PC-3 (cell line): Measurements from ENCODE around the gene TPM1. TPM values are rescaled to one million over a fixed set of nuclear protein-coding genes. Genes with fewer than 3 reads are reported as not detected.

ENCODE experiments used
- ATAC-seq: fragments of 200-7000 bp; cut with Tn5 transposase; 2 replicates; pipeline ENCODE4 v1.9.1; 2020; ENCODE audit warnings: mild to moderate bottlenecking, moderate library complexity
- BruUV-seq: library from RNA; stranded (reverse); fragments of 400-500 nt; replicated peaks from 2 replicates; lab custom pipeline; 2021; lab: Mats Ljungman, UMichigan
- CTCF ChIA-PET: fragments of 300-600 bp; sonication (Branson Sonifier 250); formaldehyde crosslinking; loops from one replicate; lab custom pipeline; 2022; ENCODE audit warnings: antibody characterized with exemption; lab: Charles Lee
- POLR2A ChIA-PET: fragments of 300-600 bp; sonication (Branson Sonifier 250); formaldehyde crosslinking; loops from one replicate; lab custom pipeline; 2022; ENCODE audit warnings: antibody characterized with exemption; ENCODE audit not compliant: unreplicated experiment; lab: Charles Lee
- DNase-seq: peaks from one replicate; pipeline ENCODE4 v3.0.0-alpha.2; 2015
- H2AFZ ChIP-seq: fragments of 300-600 bp; sonication (generic); 2 replicates; pipeline ENCODE4 v1.6.0; 2016; ENCODE audit warnings: antibody characterized with exemption, low read length
- H3F3A ChIP-seq: fragments of 300-600 bp; sonication (generic); one replicate; pipeline ENCODE4 v1.6.0; 2017; ENCODE audit warnings: antibody characterized with exemption, low read length, control low read depth, mild to moderate bottlenecking; ENCODE audit not compliant: unreplicated experiment
- H3K27ac ChIP-seq: fragments of 300-600 bp; sonication (generic); 2 replicates; pipeline ENCODE4 v1.5.1; 2016; ENCODE audit warnings: mild to moderate bottlenecking, low read length
- H3K27me3 ChIP-seq: fragments of 300-600 bp; sonication (generic); 2 replicates; pipeline ENCODE4 v1.6.1; 2016; ENCODE audit warnings: low read length, mixed read lengths
- H3K36me3 ChIP-seq: fragments of 300-600 bp; sonication (generic); 2 replicates; pipeline ENCODE4 v1.6.1; 2016; ENCODE audit warnings: low read depth, mixed run types, low read length, mixed read lengths
- H3K4me1 ChIP-seq: fragments of 300-600 bp; sonication (generic); 2 replicates; pipeline ENCODE4 v1.5.1; 2016; ENCODE audit warnings: low read length; ENCODE audit not compliant: insufficient read depth
- H3K4me2 ChIP-seq: fragments of 300-600 bp; sonication (generic); 2 replicates; pipeline ENCODE4 v1.6.0; 2016; ENCODE audit warnings: low read length
- H3K4me3 ChIP-seq: fragments of 300-600 bp; sonication (generic); 2 replicates; pipeline ENCODE4 v1.5.1; 2016; ENCODE audit warnings: mild to moderate bottlenecking, low read length, mixed read lengths
- H3K79me2 ChIP-seq: fragments of 300-600 bp; sonication (generic); 2 replicates; pipeline ENCODE4 v1.6.1; 2017; ENCODE audit warnings: low read length, mixed read lengths
- H3K9ac ChIP-seq: fragments of 300-600 bp; sonication (generic); 2 replicates; pipeline ENCODE4 v1.6.0; 2016; ENCODE audit warnings: mild to moderate bottlenecking, low read length
- H3K9me2 ChIP-seq: fragments of 300-600 bp; sonication (generic); replicated peaks from 2 replicates; pipeline ENCODE4 v1.6.1; 2016; ENCODE audit warnings: mixed run types, low read length, mixed read lengths
- H3K9me3 ChIP-seq: fragments of 300-600 bp; sonication (generic); 2 replicates; pipeline ENCODE4 v1.6.1; 2016; ENCODE audit warnings: low read length, mixed read lengths
- H4K20me1 ChIP-seq: fragments of 300-600 bp; sonication (generic); 2 replicates; pipeline ENCODE4 v1.6.1; 2016; ENCODE audit warnings: low read length, mixed read lengths
- CTCF ChIP-seq: fragments of 300-600 bp; sonication (generic); conservative IDR thresholded peaks from 2 replicates; pipeline ENCODE4 v1.5.1; 2017; ENCODE audit warnings: antibody characterized with exemption, low read depth, mild to moderate bottlenecking, low read length
- EZH2 ChIP-seq: fragments of 300-600 bp; sonication (generic); IDR thresholded peaks from one replicate; pipeline ENCODE4 v1.6.1; 2017; ENCODE audit warnings: antibody characterized with exemption, mild to moderate bottlenecking, low read length; ENCODE audit not compliant: unreplicated experiment
- EZH2phosphoT487 ChIP-seq: fragments of 300-600 bp; sonication (generic); IDR thresholded peaks from 2 replicates; pipeline ENCODE4 v1.6.1; 2018; ENCODE audit warnings: mild to moderate bottlenecking, antibody characterized with exemption, low read length, borderline replicate concordance
- intact Hi-C: fragments of 100-400 bp; cut with micrococcal nuclease; formaldehyde crosslinking; loops from 2 replicates; pipeline ENCODE4 v1.9.0; 2023
- total RNA-seq: library from RNA; depleted of rRNA; stranded (reverse); fragments of >200 nt; gene quantifications from 2 replicates; pipeline ENCODE4 v1.2.3, GENCODE V29; 2014

Gene TPM1
- total RNA-seq, 1 experiment from 2014 or later = 127 TPM

DNA sequence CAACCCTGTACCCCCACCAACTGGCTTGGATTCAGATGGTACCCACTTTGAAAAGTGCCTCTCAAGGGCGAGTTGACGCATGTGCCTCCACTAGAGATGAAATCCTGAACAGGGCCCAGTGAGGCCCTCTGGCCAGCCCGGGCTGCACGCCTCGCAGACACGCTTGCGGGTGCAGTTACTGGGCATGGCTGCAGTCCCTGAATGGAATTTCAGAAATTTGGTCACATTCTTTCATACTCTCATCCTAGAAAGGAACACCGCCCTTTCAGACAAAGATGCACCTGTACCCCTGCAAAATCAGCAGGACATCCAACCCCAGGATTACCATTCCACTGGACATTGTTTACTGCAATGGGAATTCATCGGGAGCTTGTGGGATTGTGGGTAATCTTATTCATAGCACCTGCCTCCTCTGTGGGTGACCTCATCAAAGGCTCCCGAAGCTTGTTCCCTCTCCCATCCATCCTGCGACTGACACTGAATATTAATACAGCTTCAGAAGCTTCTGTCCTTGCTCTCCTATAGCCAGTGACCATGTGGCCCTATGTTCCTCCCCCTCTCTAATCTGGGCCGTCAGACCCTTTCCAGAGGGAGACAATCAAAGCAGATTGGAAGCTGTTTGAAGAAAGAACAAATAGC is 42.5 kb upstream of the TPM1 start:
- Histone ChIP-seq H3K79me2 (no peaks in the 10 kb centered on the region), H3F3A (no peaks in the 10 kb centered on the region), H3K27ac (no peak overlapping the region), H3K9me2 (no peaks in the 10 kb centered on the region), H3K9ac (no peak overlapping the region), H3K4me3 (no peak overlapping the region), H3K36me3 (no peaks in the 10 kb centered on the region), H2AFZ (no peak overlapping the region), H3K4me1 (peaks cover 19% of the 10 kb centered on the region), H3K4me2 (no peak overlapping the region), H3K27me3 (no peaks in the 10 kb centered on the region), H4K20me1 (no peaks in the 10 kb centered on the region), H3K9me3 (no peaks in the 10 kb centered on the region)
- no peak for TF ChIP-seq EZH2
- no peak for TF ChIP-seq EZH2phosphoT487
- no peak for TF ChIP-seq CTCF
- ChIA-PET CTCF (no interaction called here), POLR2A (no interaction called here)
- BruUV-seq = no TSS peak
- ATAC-seq (no peak), DNase-seq (no peak)
- intact Hi-C loops = no loop called here

- POLR2A ChIA-PET = no interaction called here
These were observed 41.8 kb upstream of the TPM1 start for GRCh38 chr15:63000706-63001105.

More at GRCh38 chr15:63000706-63001105, 41.8 kb upstream of the TPM1 start:
- ATAC-seq = no peak
- Histone ChIP-seq H3K4me2 (no peak overlapping the region), H3K79me2 (no peaks in the 10 kb centered on the region), H3K9ac (no peak overlapping the region), H3K4me1 (peaks cover 13% of the 10 kb centered on the region), H3K36me3 (no peaks in the 10 kb centered on the region), H2AFZ (no peak overlapping the region), H3K27ac (no peak overlapping the region), H3K9me2 (no peaks in the 10 kb centered on the region), H4K20me1 (no peaks in the 10 kb centered on the region), H3K9me3 (no peaks in the 10 kb centered on the region), H3F3A (no peaks in the 10 kb centered on the region), H3K27me3 (no peaks in the 10 kb centered on the region), H3K4me3 (no peak overlapping the region)
- no TSS peak for BruUV-seq
- CTCF ChIA-PET = no interaction called here
- intact Hi-C loops = no loop called here
- DNase-seq = no peak
- TF ChIP-seq CTCF (no peak), EZH2phosphoT487 (no peak), EZH2 (no peak)
